A673 (cell line): ENCODE data around the gene CACNA1G.

Experiments used
- CTCF ChIP-seq: fragments of 300-800, 200-600 bp; sonication (generic); conservative IDR thresholded peaks from 2 replicates; pipeline ENCODE4 v1.5.1; 2017; ENCODE audit warnings: low read depth, mild to moderate bottlenecking, antibody characterized with exemption, low read length, moderate library complexity, mixed read lengths
- EZH2 ChIP-seq: fragments of 200-600 bp; sonication (generic); IDR thresholded peaks from 2 replicates; pipeline ENCODE4 v1.6.1; 2017; ENCODE audit warnings: borderline replicate concordance, low read depth, mild to moderate bottlenecking, mixed read lengths, antibody characterized with exemption, low read length; ENCODE audit not compliant: poor library complexity, severe bottlenecking

DNA sequence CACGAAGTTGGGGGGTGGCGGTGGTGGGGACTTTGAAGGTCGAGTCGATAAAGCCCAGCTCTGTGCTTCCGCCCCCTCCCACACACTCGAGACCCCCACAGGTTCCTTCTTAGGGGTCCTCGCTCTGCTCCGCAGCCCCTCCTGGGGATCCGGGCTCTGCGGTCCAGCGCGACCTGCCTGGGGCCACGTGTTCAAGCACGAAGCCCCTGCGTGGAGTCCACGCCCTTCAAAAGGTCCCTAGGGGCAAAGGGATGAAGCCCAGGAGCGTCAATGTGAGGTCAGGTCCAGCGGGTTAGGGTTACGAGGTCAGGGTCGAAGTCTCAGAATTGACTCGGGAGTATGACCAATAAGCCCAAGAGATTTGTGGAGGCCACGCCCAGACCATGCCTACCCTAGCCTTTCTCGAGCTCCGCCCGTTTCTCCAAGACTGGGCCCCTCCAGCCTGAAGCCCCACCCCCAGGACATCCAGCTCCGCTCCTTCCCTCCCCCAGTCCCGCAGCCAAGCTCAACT lies 786 bp upstream of the CACNA1G start:
- TF ChIP-seq CTCF = no peak
- TF ChIP-seq EZH2 = no peak
